GM12864 (cell line): Measurements from ENCODE around the gene SFRP4.

Experiments
- DNase-seq: peaks from one replicate; pipeline ENCODE4 v3.0.0-alpha.2; 2011; ENCODE audit warnings: low read depth
- H3K4me3 ChIP-seq: 2 replicates; pipeline ENCODE4 v1.5.1; 2011; ENCODE audit warnings: mild to moderate bottlenecking, low read depth, low read length, control low read depth
- TF ChIP-seq, protein P1 (sequence below): IDR thresholded peaks from 2 replicates; pipeline ENCODE4 v1.5.1; 2011; ENCODE audit warnings: low read depth, mild to moderate bottlenecking, moderate library complexity, low read length, control low read depth, inconsistent platforms; ENCODE audit errors: missing control alignments

The SFRP4 gene

DNA sequence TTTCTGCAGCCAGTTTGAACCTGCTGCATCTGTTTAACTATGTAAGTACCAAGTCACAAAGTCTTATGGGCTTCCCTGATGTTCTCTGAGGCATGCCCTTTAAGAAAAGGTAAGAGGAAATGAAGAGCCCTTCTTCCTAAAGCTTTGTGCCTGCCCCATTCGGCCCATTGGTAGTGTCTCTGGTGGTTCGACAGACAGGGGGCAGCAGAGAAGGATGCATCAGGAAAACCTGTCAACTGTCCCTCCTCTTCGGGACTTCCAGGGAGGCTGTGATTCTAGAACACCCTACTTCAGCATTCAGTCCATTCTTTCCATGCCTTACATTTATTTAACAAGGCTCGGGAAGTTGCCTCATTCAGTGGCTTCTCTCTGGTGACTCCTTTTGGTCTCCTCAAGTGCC is 1.9 kb upstream of the SFRP4 start:
- TF ChIP-seq, protein P1, sequence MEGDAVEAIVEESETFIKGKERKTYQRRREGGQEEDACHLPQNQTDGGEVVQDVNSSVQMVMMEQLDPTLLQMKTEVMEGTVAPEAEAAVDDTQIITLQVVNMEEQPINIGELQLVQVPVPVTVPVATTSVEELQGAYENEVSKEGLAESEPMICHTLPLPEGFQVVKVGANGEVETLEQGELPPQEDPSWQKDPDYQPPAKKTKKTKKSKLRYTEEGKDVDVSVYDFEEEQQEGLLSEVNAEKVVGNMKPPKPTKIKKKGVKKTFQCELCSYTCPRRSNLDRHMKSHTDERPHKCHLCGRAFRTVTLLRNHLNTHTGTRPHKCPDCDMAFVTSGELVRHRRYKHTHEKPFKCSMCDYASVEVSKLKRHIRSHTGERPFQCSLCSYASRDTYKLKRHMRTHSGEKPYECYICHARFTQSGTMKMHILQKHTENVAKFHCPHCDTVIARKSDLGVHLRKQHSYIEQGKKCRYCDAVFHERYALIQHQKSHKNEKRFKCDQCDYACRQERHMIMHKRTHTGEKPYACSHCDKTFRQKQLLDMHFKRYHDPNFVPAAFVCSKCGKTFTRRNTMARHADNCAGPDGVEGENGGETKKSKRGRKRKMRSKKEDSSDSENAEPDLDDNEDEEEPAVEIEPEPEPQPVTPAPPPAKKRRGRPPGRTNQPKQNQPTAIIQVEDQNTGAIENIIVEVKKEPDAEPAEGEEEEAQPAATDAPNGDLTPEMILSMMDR = peak; percentile 21
- no peak for DNase-seq
- H3K4me3 ChIP-seq = no peak overlapping the region

DNA sequence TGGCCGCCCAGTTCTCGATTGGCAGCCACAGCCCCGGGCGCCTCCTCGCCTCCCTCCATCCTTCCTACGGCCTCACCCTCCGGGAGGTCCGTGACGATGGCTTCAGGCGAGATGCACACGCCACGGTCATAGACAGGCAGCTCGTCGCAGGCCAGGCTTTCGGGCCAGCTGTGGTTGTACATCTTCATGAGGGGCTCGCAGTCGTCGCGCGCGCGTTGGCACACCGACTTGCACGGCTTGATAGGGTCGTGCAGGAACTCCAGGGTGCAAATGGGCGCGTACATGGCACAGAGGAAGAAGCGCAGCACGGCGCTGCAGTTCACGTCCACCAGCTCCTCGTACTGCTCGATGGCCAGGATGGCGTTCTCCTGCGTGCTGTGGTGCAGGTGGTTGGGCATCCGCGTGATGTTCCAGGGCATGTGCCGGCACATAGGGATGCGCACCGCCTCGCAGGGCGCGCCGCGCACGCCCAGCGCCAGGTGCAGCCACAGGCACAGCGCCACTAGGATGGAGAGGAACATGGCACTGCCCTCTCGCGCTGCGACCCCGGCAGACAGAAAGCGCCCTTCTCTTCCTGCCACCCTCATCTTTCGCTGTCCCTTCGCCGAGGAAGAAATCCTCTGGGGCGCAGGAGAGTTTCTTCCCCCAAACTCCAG is 472 bp downstream of the SFRP4 start:
- TF ChIP-seq, protein P1 = no peak
- DNase-seq = no peak
- H3K4me3 ChIP-seq = peak overlapping the region; percentile 24; the same call in 1 of the 2 replicates

DNA sequence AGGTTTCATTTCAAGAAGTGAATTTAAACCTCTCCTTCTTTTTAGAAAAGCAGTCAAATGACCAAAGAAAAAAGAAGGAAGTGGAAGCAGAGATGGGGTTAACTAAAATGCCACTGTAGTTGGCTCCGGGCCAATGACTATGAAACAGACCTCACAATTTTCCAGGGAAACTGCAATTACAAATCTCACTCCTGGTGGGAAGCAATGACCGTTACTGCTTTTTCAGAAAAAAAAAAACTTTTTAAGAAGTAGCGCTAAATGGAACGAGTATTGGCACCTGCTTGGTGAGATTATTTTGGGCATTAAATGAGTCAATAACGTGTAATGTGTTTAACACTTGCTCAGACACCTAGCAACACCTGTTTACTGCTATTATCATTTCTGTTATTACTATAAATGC is 1.2 kb downstream of the SFRP4 start:
- DNase-seq = no peak
- H3K4me3 ChIP-seq = no peak overlapping the region
- TF ChIP-seq, protein P1 = no peak

DNA sequence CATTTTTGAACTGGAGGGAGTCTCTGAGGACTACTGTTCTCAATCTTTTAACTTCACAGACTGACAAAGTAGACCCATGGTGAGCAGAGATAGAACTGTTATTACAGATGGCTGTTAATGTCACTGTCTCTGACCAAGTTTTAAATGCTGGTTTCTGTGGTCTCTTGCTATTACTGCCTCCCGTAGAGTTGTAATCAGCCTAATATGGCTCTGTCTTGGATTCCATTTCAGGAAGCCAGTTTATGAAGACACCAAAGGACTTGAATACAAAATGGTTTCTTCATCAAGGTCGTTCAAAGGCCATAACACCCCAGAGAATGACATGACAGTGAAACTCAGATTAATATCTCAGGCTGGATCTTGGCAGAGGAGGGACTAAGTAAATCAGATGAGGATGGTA is 3.9 kb downstream of the SFRP4 start:
- TF ChIP-seq, protein P1 = no peak
- DNase-seq = no peak
- H3K4me3 ChIP-seq = no peak overlapping the region

DNA sequence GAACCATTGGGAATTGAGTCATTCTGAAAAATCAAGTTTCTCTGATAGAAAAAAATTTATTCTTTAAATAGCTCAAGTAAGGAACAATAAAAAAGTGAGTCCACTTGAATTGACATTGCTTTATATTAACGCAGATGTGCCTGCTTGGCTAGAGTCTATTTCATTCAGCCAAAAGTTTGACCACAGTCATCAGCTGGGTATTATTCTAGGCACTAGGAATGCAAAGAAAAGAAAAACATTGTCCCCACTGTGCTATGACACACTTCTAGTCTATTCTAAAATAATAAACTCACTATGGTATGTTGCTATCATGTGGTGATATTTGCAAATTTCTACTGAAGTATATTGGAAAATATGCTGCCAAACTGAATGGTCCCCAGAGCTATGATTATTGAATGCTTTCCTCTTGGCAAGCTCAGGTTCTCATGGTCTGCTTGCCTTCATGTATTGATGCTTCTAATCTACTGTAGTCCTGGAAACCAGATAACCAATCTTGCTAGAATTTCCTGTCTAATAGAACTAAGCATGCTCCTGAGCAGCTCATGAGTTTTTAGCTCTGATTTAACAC is 8.3 kb downstream of the SFRP4 start:
- TF ChIP-seq, protein P1 = no peak
- DNase-seq = no peak
- no peak overlapping the region for H3K4me3 ChIP-seq

DNA sequence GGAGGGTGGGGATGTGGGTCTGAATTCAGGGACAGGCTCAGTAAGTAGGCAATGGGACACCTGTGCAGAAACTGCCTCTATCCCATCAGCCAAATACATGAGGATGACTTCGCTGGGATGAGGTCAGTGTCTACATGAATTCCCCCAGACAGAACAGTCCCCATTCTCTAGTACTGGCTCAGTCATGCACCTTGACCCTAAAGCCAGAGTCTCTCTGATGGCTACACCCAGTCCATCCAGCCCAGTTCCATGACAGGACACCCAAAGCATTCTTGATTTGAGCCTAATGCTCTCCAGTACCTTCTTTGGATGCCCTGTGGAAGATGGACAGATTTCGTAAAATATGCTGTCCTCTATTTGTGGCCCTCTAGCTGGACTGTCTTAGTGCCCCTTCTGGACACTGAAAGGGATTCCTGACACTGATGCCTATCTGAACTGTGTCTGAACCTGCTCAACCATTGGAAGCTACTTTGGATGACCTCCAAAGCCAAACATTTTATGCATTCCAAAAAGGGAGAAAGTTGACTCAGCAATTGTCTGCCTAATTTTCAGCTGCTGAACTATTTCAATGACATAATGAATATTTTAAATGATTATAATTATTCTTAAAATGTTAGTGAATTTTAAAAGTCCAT is 14.6 kb downstream of the SFRP4 start:
- TF ChIP-seq, protein P1 = no peak
- no peak for DNase-seq

More for the DNA sequence above, 14.6 kb downstream of the SFRP4 start:
- H3K4me3 ChIP-seq = no peak overlapping the region
